ENCODE measurements around the gene ERP27.

DNA sequence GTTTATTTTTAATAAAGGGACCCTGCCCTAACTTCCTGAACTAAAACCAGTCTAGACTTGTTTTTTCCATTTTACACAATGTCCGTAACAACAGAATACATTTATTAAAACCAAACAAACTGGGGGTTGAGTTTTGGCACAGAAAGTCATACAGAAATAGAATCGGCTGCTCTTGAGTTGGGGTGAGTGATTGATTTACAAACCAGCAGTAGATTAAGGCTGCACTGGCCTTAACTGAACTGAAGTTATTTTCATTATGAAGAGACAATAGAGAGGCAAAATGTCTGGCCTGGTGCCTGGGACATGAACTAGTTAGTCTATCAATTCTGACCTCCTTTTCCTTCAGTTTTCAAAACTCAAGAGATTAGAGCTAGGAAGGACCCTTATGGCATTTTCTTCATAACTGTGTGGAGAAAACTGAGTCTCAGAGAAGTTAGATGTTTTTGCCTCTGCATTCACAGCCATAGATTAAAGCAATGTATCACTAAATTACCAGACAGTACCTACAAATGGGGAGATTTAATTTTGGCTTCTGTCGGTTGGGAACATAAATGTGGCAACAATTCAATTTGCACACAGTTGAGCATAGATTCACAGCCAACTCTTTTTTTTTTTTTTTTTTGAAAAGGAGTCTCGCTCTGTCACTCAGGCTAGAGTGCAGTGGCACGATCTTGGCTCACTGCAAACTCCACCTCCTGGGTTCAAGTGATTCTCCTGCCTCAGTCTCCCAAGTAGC lies 32.9 kb downstream of the ERP27 start:
- TF ChIP-seq YY1 (IDR thresholded peaks at IDR 0.05; ENCODE audit: insufficient read depth, insufficient read length), result no peak
- TF ChIP-seq ZNF274 (IDR thresholded peaks at IDR 0.05; ENCODE audit: low read depth, low read length), result no peak
- no peak for TF ChIP-seq SUZ12 (IDR thresholded peaks at IDR 0.05; ENCODE audit: extremely low read depth, insufficient read depth, insufficient read length)

All from NT2/D1 (cell line).